Measurements from ENCODE around the gene TSPAN18. TPM values are rescaled to one million over a fixed set of nuclear protein-coding genes. Genes with fewer than 3 reads are reported as not detected.

The TSPAN18 gene
- total RNA-seq, 1 donor from 2014 or later: 31.7 TPM

GRCh38 chr11:44754876-44755555, 28.3 kb downstream of the TSPAN18 start:
- no peak for DNase-seq (ENCODE audit: low read depth)
- Mint-ChIP-seq H3K27me3 (ENCODE audit: low read depth, unreplicated experiment) (peaks cover 38% of the 10 kb centered on the region), H3K36me3 (ENCODE audit: low read depth, unreplicated experiment) (peaks cover 8% of the 10 kb centered on the region), H3K4me3 (ENCODE audit: unreplicated experiment) (no peak overlapping the region), H3K27ac (ENCODE audit: unreplicated experiment) (no peak overlapping the region), H3K4me1 (ENCODE audit: low read depth, unreplicated experiment) (peaks cover 2% of the 10 kb centered on the region), H3K9me3 (ENCODE audit: unreplicated experiment) (peaks cover 7% of the 10 kb centered on the region)
- Histone ChIP-seq H3K36me3 (ENCODE audit: insufficient read depth, low read length) (no peaks in the 10 kb centered on the region), H3K4me2 (ENCODE audit: low read length) (no peak overlapping the region), H3K4me1 (ENCODE audit: insufficient read depth, low read length) (no peaks in the 10 kb centered on the region), H3K4me3 (ENCODE audit: insufficient read depth, low read depth, low read length) (no peak overlapping the region), H3K9ac (ENCODE audit: low read length) (no peak overlapping the region), H3K27ac (ENCODE audit: low read depth, low read length) (no peak overlapping the region), H3K79me2 (ENCODE audit: insufficient read depth, low read length) (no peaks in the 10 kb centered on the region), H4K20me1 (ENCODE audit: insufficient read depth, low read length) (no peaks in the 10 kb centered on the region), H3K27me3 (ENCODE audit: insufficient read depth, low read length) (peaks cover 31% of the 10 kb centered on the region), H2AFZ (ENCODE audit: low read depth, low read length) (no peak overlapping the region), H3K9me3 (ENCODE audit: insufficient read depth, low read depth, low read length) (no peaks in the 10 kb centered on the region)
- no peak for TF ChIP-seq EZH2 (IDR thresholded peaks at IDR 0.05; ENCODE audit: insufficient read depth, low read length)
- no peak for TF ChIP-seq CTCF (IDR thresholded peaks at IDR 0.05; ENCODE audit: insufficient read depth, low read depth, low read length)
- no peak for FAIRE-seq

- Histone ChIP-seq H3K27me3 (ENCODE audit: insufficient read depth, low read length) (peaks cover 26% of the 10 kb centered on the region), H3K4me1 (ENCODE audit: insufficient read depth, low read length) (peaks cover 5% of the 10 kb centered on the region), H4K20me1 (ENCODE audit: insufficient read depth, low read length) (no peaks in the 10 kb centered on the region), H3K27ac (ENCODE audit: low read depth, low read length) (no peak overlapping the region), H2AFZ (ENCODE audit: low read depth, low read length) (no peak overlapping the region), H3K4me2 (ENCODE audit: low read length) (no peak overlapping the region), H3K4me3 (ENCODE audit: insufficient read depth, low read depth, low read length) (no peak overlapping the region), H3K9me3 (ENCODE audit: insufficient read depth, low read depth, low read length) (no peaks in the 10 kb centered on the region), H3K9ac (ENCODE audit: low read length) (no peak overlapping the region), H3K79me2 (ENCODE audit: insufficient read depth, low read length) (no peaks in the 10 kb centered on the region), H3K36me3 (ENCODE audit: insufficient read depth, low read length) (no peaks in the 10 kb centered on the region)
- TF ChIP-seq EZH2 (IDR thresholded peaks at IDR 0.05; ENCODE audit: insufficient read depth, low read length) (no peak), CTCF (IDR thresholded peaks at IDR 0.05; ENCODE audit: insufficient read depth, low read depth, low read length) (no peak)
- peaks cover 7% of the 10 kb centered on the region for H3K9me3 Mint-ChIP-seq (ENCODE audit: unreplicated experiment)
- FAIRE-seq (no peak), DNase-seq (ENCODE audit: low read depth) (no peak)
- no peak overlapping the region for H3K27ac Mint-ChIP-seq (ENCODE audit: unreplicated experiment)
- peaks cover 29% of the 10 kb centered on the region for H3K27me3 Mint-ChIP-seq (ENCODE audit: low read depth, unreplicated experiment)
- peaks cover 10% of the 10 kb centered on the region for H3K36me3 Mint-ChIP-seq (ENCODE audit: low read depth, unreplicated experiment)
- peaks cover 7% of the 10 kb centered on the region for H3K4me1 Mint-ChIP-seq (ENCODE audit: low read depth, unreplicated experiment)
- H3K4me3 Mint-ChIP-seq (ENCODE audit: unreplicated experiment): no peak overlapping the region
These were observed 29.1 kb downstream of the TSPAN18 start for GRCh38 chr11:44755556-44756523.
